Spleen (tissue), 11 donors: ENCODE data around the gene FOXK1. TPM values are rescaled to one million over a fixed set of nuclear protein-coding genes. Genes with fewer than 3 reads are reported as not detected.

Experiments used
- DNase-seq: peaks from one replicate; pipeline ENCODE4 v3.0.0-alpha.2; 2020
- H3K27ac ChIP-seq, 8 donors: fragments of 200-600 bp; sonication (generic) in 7 of 8; 1 replicate in 4 of 8; 2 replicates in 4 of 8; pipeline versions ENCODE4 v1.5.0 to v1.8.0; 2016 to 2021; ENCODE audit warnings: inconsistent platforms in 4 of 8, mild to moderate bottlenecking in 4 of 8, moderate library complexity in 1 of 8
- H3K27me3 ChIP-seq, 7 donors: fragments of 200-600 bp; sonication (generic) in 6 of 7; replicated peaks in 1 of 7; 1 replicate in 4 of 7; 2 replicates in 3 of 7; pipeline versions ENCODE4 v1.5.0 to v1.8.0; 2016 to 2021; ENCODE audit warnings: inconsistent platforms in 3 of 7, mild to moderate bottlenecking in 1 of 7
- H3K36me3 ChIP-seq, 6 donors: fragments of 200-600 bp; sonication (generic) in 5 of 6; 1 replicate in 4 of 6; 2 replicates in 2 of 6; pipeline versions ENCODE4 v1.5.0 to v1.8.0; 2016 to 2021; ENCODE audit warnings: inconsistent platforms in 2 of 6
- H3K4me1 ChIP-seq, 6 donors: fragments of 200-600 bp; sonication (generic) in 5 of 6; 1 replicate in 3 of 6; 2 replicates in 3 of 6; pipeline versions ENCODE4 v1.5.0 to v1.8.0; 2016 to 2021; ENCODE audit warnings: inconsistent platforms in 3 of 6
- H3K4me3 ChIP-seq, 8 donors: fragments of 200-600 bp; sonication (generic) in 7 of 8; 1 replicate in 4 of 8; 2 replicates in 4 of 8; pipeline versions ENCODE4 v1.5.0 to v1.8.0; 2016 to 2021; ENCODE audit warnings: inconsistent platforms in 4 of 8, mild to moderate bottlenecking in 4 of 8, moderate library complexity in 2 of 8
- H3K9me3 ChIP-seq, 8 donors: fragments of 200-600 bp; sonication (generic) in 7 of 8; 1 replicate in 4 of 8; 2 replicates in 4 of 8; pipeline versions ENCODE4 v1.5.0 to v1.8.0; 2016 to 2021; ENCODE audit warnings: inconsistent platforms in 4 of 8
- POLR2A ChIP-seq, 3 donors: fragments of 450-650 bp; IDR thresholded peaks; one replicate each; pipeline ENCODE4 v1.5.1; 2017; ENCODE audit warnings: antibody characterized with exemption in 3 of 3, mild to moderate bottlenecking in 1 of 3
- POLR2AphosphoS5 ChIP-seq, 3 donors: sonication (generic); formaldehyde crosslinking; IDR thresholded peaks; one replicate each; pipeline ENCODE4 v1.5.1; 2017; ENCODE audit warnings: antibody characterized with exemption in 3 of 3
- WGBS, 5 donors: extraction: QIAGEN DNeasy Blood & Tissue Kit in 3 of 5; methylation state at CpG; one replicate each; pipeline versions ENCODE4 v1.1.5 to v1.1.7; 2013 to 2018; 5-methylcytosine and 5-hydroxymethylcytosine counted together
- intact Hi-C: fragments of 100-400 bp; cut with DNase I; formaldehyde crosslinking; loops from one replicate; pipeline ENCODE4 v1.15.0; 2023; ENCODE audit warnings: low total_unique reads
- polyA plus RNA-seq, 3 donors: library from polyadenylated mRNA; stranded (reverse); fragments of 200-250 nt; gene quantifications; one replicate each; pipeline ENCODE4 v1.2.1, GENCODE V29; 2013
- total RNA-seq, 7 donors: library from RNA; depleted of rRNA in 3 of 7; stranded (reverse); fragments of >200 nt in 3 of 7; fragmentation: NEBNext Ultra II Directional in 4 of 7; extraction: Animal tissue kit (Norgen Biotek cat#: 25700) in 4 of 7; gene quantifications; one replicate each; pipeline versions ENCODE4 v1.1.0 to v1.2.1, GENCODE V29; 2016 to 2021
- TF ChIP-seq, protein P1 (sequence below), 11 experiments: fragments of 200-600 bp in 7 of 11; fragments of 450-650 bp in 4 of 11; sonication (generic) in 4 of 11; IDR thresholded peaks in 8 of 11; conservative IDR thresholded peaks in 3 of 11; 1 replicate in 7 of 11; 2 replicates in 4 of 11; pipeline versions ENCODE4 v1.4.0 to v1.8.0; 2016 to 2021; ENCODE audit warnings: antibody characterized with exemption in 11 of 11, inconsistent platforms in 4 of 11, mild to moderate bottlenecking in 1 of 11
- donor health status: healthy with polysubstance abuse.
- donor health status: DM: no; HTN: no; CAD: no; lungs with moderate emphysema.
- donor health status: DM: no; HTN: no; CAD: no.
- donor health status: Bipolar disorder and iron deficiency.
- donor health status: healthy.
- donor health status: DM: no; HTN: no; CAD: no.
- donor health status: DM: yes; HTN: yes; CAD: no.

FOXK1 gene
- total and polyA plus RNA-seq, 10 donors = 2.6 to 46.0 (median 34.8) TPM

DNA sequence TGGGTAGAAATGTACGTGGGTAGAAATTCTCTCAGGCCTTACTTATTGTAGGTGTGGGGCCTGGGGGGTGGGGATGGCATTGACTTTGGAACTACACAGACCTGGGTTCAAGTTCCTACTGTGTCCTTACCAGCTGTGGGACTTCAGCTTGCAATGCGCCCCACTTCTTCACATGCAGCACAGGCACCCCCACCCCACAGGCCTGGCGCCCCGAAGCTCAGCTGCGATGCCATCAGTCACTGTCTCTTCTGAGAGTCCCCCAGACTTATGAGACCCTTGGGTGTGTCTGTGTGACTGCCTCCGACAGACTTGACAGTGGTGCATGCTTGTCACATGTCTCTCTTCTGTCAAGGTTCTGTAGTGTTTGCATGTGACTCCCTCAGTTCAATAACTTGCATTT, 90.2 kb downstream of the FOXK1 start:
- Histone ChIP-seq H3K4me3 (no peak overlapping the region), H3K27me3 (no peaks in the 10 kb centered on the region), H3K36me3 (peaks cover 0 to 38% (median 4%) of the 10 kb centered on the region in 6 donors), H3K9me3 (no peaks in the 10 kb centered on the region), H3K27ac (no peak overlapping the region), H3K4me1 (peaks cover 15 to 41% (median 27%) of the 10 kb centered on the region in 6 donors)
- no peak for DNase-seq
- WGBS, 5 donors = 93 to 99% (median 96%) methylated on average over 5 to 6 of the region's 6 CpGs
- TF ChIP-seq POLR2A (IDR thresholded peaks at IDR 0.05) = no peak
- TF ChIP-seq POLR2AphosphoS5 (IDR thresholded peaks at IDR 0.05) = no peak
- TF ChIP-seq, protein P1, sequence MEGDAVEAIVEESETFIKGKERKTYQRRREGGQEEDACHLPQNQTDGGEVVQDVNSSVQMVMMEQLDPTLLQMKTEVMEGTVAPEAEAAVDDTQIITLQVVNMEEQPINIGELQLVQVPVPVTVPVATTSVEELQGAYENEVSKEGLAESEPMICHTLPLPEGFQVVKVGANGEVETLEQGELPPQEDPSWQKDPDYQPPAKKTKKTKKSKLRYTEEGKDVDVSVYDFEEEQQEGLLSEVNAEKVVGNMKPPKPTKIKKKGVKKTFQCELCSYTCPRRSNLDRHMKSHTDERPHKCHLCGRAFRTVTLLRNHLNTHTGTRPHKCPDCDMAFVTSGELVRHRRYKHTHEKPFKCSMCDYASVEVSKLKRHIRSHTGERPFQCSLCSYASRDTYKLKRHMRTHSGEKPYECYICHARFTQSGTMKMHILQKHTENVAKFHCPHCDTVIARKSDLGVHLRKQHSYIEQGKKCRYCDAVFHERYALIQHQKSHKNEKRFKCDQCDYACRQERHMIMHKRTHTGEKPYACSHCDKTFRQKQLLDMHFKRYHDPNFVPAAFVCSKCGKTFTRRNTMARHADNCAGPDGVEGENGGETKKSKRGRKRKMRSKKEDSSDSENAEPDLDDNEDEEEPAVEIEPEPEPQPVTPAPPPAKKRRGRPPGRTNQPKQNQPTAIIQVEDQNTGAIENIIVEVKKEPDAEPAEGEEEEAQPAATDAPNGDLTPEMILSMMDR (IDR thresholded peaks at IDR 0.05 in 8 of 11, conservative IDR thresholded peaks at IDR 0.05 in 3 of 11) = no peak
- intact Hi-C loops = no loop called here

DNA sequence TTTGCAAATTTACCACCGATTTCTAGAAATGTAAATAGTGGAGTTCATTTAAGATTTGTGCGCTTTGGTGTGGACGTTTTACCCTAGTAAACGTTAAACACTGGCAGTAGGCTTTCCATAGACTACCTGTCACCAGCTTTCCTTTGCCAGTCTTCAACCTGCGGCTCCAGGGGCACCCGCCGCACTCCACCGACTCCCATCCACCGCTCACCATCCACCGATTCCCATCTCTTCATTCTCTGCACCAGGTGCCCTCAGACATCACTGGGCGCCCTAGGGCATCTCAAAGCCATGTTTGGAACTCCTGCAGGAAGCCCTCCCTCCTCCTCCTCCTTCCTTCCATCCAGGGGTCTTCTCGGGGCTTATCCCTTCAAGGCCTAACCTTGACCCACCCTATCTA, 91.9 kb downstream of the FOXK1 start:
- intact Hi-C loops = no loop called here
- DNase-seq = no peak
- Histone ChIP-seq H3K27ac (peak overlapping the region in 4 of 8 donors; percentile 97 to 98 (median 98)), H3K27me3 (no peaks in the 10 kb centered on the region), H3K9me3 (no peaks in the 10 kb centered on the region), H3K36me3 (peaks cover 0 to 35% (median 0%) of the 10 kb centered on the region in 6 donors), H3K4me3 (peak overlapping the region in 2 of 8 donors; percentile 89 to 91), H3K4me1 (peaks cover 20 to 58% (median 39%) of the 10 kb centered on the region in 6 donors)
- WGBS, 5 donors = 88 to 94% (median 92%) methylated on average over 12 of the region's 12 CpGs
- TF ChIP-seq POLR2AphosphoS5 (IDR thresholded peaks at IDR 0.05) (no peak), POLR2A (IDR thresholded peaks at IDR 0.05) (no peak)
- TF ChIP-seq, protein P1 (IDR thresholded peaks at IDR 0.05 in 8 of 11, conservative IDR thresholded peaks at IDR 0.05 in 3 of 11) = no peak

DNA sequence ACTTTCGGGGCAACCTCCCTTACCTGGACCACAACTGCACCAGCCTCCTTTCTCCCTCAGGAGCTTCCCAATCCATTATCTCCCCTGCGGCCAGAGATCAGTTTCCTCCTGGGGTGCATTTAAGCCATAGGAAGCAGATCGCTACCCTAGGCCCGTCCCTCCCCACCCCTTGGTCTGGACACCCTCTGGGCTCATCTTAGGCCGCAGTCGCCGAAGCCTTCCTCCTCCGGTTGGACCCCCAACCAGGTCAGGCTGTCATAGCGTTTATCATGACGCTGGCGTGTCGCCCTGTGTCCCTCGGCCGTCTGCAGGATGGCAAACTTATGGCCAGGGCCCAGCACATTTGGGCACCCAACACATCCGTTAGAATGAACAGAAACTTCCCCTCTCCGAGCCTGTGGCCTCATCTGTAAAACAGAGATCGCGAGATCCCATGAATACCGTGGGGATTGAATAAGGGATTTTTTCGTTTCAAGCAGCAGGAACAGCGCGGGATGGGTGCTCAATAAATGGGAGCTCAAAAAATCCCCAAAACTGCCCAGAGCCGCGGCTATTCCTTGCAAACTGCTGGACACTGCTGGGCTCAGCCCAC, 92.7 kb downstream of the FOXK1 start:
- WGBS, 5 donors = 10 to 19% (median 13%) methylated on average over 18 to 24 of the region's 24 CpGs
- DNase-seq = peak; percentile 90
- Histone ChIP-seq H3K4me3 (peak overlapping the region; percentile 83 to 97 (median 91)), H3K36me3 (peaks cover 0 to 36% (median under 1%) of the 10 kb centered on the region in 6 donors), H3K9me3 (no peaks in the 10 kb centered on the region), H3K27me3 (no peaks in the 10 kb centered on the region), H3K4me1 (peaks cover 20 to 60% (median 41%) of the 10 kb centered on the region in 6 donors), H3K27ac (peak overlapping the region; percentile 93 to 98 (median 98))
- intact Hi-C loops = no loop called here
- TF ChIP-seq POLR2A (IDR thresholded peaks at IDR 0.05) = no peak
- TF ChIP-seq POLR2AphosphoS5 (IDR thresholded peaks at IDR 0.05) = no peak
- TF ChIP-seq, protein P1 (IDR thresholded peaks at IDR 0.05 in 8 of 11, conservative IDR thresholded peaks at IDR 0.05 in 3 of 11) = no peak

DNA sequence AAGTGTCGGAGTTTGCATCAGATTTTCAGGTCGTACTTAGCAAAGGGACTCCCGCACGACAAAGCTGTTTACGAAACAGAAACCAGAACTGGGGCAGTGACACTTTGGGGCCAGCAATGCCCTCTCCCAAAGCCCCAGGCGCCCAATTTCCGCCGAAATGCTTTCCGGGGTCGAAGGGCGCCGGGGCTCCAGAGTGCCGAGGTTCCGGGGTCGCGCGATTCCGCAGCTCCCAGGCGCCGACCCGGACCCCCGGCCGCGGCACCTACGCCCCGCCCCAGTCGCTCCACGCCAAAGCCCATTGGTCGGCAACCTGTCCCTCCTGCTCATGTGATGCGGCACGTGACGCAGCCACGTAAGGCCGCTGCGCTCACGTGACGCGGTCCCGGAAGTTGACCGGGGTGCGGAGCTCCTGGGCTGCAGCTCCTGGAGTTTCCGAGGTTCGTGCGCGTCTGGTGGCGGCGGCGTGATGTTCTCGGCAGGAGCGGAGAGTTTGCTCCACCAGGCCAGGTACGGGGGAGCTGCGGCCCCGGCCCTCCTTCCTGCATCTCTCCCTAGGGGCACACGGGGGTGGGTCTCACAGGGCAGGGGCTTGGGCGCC, 93.3 kb downstream of the FOXK1 start, which contains the start of gene AP5Z1:
AP5Z1 (plus strand) TSS at position 374 of the 598 bp plus-strand sequence; CDS start at position 467, 93 bp downstream.
- Histone ChIP-seq H3K4me1 (peaks cover 20 to 60% (median 42%) of the 10 kb centered on the region in 6 donors), H3K27me3 (no peaks in the 10 kb centered on the region), H3K27ac (peak within 1 kb of the TSS; percentile 93 to 98 (median 98)), H3K4me3 (peak within 1 kb of the TSS; percentile 83 to 97 (median 91)), H3K9me3 (no peaks in the 10 kb centered on the region), H3K36me3 (peaks cover 0 to 42% (median 5%) of the 10 kb centered on the region in 6 donors)
- TF ChIP-seq POLR2A (IDR thresholded peaks at IDR 0.05) = peak; percentile 80 to 88 (median 82)
- TF ChIP-seq POLR2AphosphoS5 (IDR thresholded peaks at IDR 0.05) = peak; percentile 98 to 99 (median 98)
- TF ChIP-seq, protein P1 (IDR thresholded peaks at IDR 0.05 in 8 of 11, conservative IDR thresholded peaks at IDR 0.05 in 3 of 11) = peak in 3 of 11 experiments; percentile 25 to 37 (median 31)
- DNase-seq = peak; percentile 99
- intact Hi-C loops = no loop called here
- 0 to 1% (median 0%) methylated on average over 30 to 55 of the region's 55 CpGs for WGBS, 5 donors
